Measurements from ENCODE around the gene ARSG. TPM values are rescaled to one million over a fixed set of nuclear protein-coding genes. Genes with fewer than 3 reads are reported as not detected.
A peak's percentile ranks its signal among the peaks of the same experiment; 100 is the strongest.

Gene ARSG
- total and polyA plus RNA-seq, 2 donors (not counting 3 experiments of a cell fraction or from before 2014, with no cell fraction given): 3.9 to 7.0 TPM

GRCh38 chr17:68455901-68456338, 164.6 kb downstream of the ARSG start:
- POLR2A ChIA-PET: no interaction called here
- Histone ChIP-seq H3K9me1 (replicated peaks; ENCODE audit: control insufficient read depth, extremely low read depth, insufficient read depth, low read length) (no peaks in the 10 kb centered on the region), H3K27me3 (ENCODE audit: control insufficient read depth in 2 of 2, insufficient read depth in 2 of 2, low read length in 2 of 2) (no peaks in the 10 kb centered on the region), H3K79me2 (ENCODE audit: control insufficient read depth, insufficient read depth, low read length) (no peaks in the 10 kb centered on the region), H3K27ac (ENCODE audit: insufficient read depth, low read depth, low read length) (peak overlapping the region; percentile 75), H3K9ac (replicated peaks; ENCODE audit: extremely low read depth, insufficient read depth, low read length) (peak overlapping the region; percentile 82), H3K9me3 (replicated peaks; ENCODE audit: control insufficient read depth, insufficient read depth, low read length) (no peaks in the 10 kb centered on the region), H3K4me1 (ENCODE audit: control insufficient read depth, extremely low read depth, insufficient read depth, low read length) (peaks cover 13% of the 10 kb centered on the region), H3K4me2 (ENCODE audit: insufficient read depth, low read length) (peak overlapping the region; percentile 92), H2AFZ (ENCODE audit: low read depth, low read length) (peak overlapping the region; percentile 54), H4K20me1 (replicated peaks; ENCODE audit: control insufficient read depth, extremely low read depth, insufficient read depth, low read length) (no peaks in the 10 kb centered on the region), H3K36me3 (ENCODE audit: control insufficient read depth in 2 of 2, extremely low read depth in 1 of 2, insufficient read depth in 2 of 2, low read length in 2 of 2) (peaks cover 0 to 2% of the 10 kb centered on the region in 2 experiments), H3K4me3 (replicated peaks in 1 of 3; ENCODE audit: insufficient read depth in 1 of 3, low read depth in 1 of 3, low read length in 3 of 3) (peak overlapping the region in 2 of 3 experiments; percentile 58 to 74)
- dilution Hi-C loops (cut with MboI; ENCODE audit: extremely low pct_ligation_motif_present, low sequenced_read_pairs) (no loop called here), intact Hi-C loops (cut with micrococcal nuclease) (loop anchor here (1.0 to 5.0 kb wide), 3 partner anchors 15 to 354 kb away; partner anchors contain the start of gene AMZ2)
- CTCF ChIA-PET: interaction anchor here (0.5 to 8.0 kb wide), 8 partner anchors 9 to 257 kb away, joined by 3 to 35 read pairs (median 4); partner anchors contain the start of gene AMZ2
- TF ChIP-seq POLR2AphosphoS5 (IDR thresholded peaks at IDR 0.05; ENCODE audit: insufficient read depth, low read depth, low read length) (no peak), JUN (IDR thresholded peaks at IDR 0.05; ENCODE audit: borderline replicate concordance, insufficient read depth, insufficient read length, low read depth) (no peak), MYC (IDR thresholded peaks at IDR 0.05; ENCODE audit: low read depth, low read length) (no peak), MAX (IDR thresholded peaks at IDR 0.05; ENCODE audit: insufficient read depth, insufficient read length) (no peak), FOS (IDR thresholded peaks at IDR 0.05; ENCODE audit: borderline replicate concordance, insufficient read depth, low read length) (no peak), POLR2A (IDR thresholded peaks at IDR 0.05; ENCODE audit: low read depth, low read length) (no peak), GATA2 (IDR thresholded peaks at IDR 0.05; ENCODE audit: insufficient read depth, insufficient read length, low read depth, low read length) (no peak), EZH2 (IDR thresholded peaks at IDR 0.05; ENCODE audit: borderline replicate concordance, low read depth, low read length, severe bottlenecking) (no peak), CTCF (IDR thresholded peaks at IDR 0.05; ENCODE audit: extremely low read depth in 1 of 2, insufficient read depth in 1 of 2, low read depth in 1 of 2, low read length in 2 of 2) (no peak)
- TSS peak; percentile 35 for BruUV-seq (replicated peaks)
- DNase-seq (ENCODE audit: low read depth, low spot score) (no peak), FAIRE-seq (no peak)
